LNCAP (cell line): Measurements from ENCODE around the gene VEGFA.

Experiments
- TF ChIP-seq, protein P1 (sequence below): fragments of 450-650 bp; IDR thresholded peaks from 2 replicates; pipeline ENCODE4 v1.5.1; 2017; ENCODE audit warnings: mild to moderate bottlenecking

The VEGFA gene

DNA sequence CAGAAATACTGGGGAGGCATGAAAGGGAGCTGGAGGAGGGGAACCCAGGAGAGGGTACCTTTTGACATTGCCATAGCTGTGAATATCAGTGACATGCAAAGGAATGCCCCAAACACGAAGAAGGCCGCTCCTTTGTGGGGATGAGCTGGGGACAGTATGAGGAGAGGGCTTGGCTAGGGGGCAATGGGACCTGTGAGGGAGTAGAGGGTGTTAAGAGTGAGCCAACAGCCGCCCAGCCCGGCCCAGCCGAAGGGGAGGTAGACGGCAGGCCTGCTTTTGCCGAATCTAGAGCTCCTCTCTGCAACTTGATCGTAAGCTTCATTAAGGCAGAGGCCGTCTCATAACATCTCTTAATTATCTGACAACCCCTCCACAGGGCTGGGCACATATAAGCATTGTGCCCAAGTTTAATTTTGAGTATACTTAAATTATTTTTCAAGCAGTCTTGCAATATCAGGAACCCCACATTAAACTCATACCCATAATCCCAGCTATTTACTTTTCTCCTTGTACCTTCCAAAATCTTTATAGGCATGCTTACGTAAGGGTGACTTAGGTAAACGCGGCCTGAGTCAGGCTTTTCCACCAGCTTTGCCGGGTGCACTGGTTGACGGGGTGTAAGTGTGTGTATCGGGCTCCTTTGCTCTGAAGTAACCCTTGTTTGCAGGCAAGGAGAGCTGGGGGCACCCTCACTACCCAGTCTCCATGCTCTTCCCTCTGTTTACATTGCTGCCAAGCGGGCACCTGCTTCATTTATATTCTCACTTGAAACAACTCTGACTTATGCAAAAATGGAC, 24.9 kb upstream of the VEGFA start:
- TF ChIP-seq, protein P1, sequence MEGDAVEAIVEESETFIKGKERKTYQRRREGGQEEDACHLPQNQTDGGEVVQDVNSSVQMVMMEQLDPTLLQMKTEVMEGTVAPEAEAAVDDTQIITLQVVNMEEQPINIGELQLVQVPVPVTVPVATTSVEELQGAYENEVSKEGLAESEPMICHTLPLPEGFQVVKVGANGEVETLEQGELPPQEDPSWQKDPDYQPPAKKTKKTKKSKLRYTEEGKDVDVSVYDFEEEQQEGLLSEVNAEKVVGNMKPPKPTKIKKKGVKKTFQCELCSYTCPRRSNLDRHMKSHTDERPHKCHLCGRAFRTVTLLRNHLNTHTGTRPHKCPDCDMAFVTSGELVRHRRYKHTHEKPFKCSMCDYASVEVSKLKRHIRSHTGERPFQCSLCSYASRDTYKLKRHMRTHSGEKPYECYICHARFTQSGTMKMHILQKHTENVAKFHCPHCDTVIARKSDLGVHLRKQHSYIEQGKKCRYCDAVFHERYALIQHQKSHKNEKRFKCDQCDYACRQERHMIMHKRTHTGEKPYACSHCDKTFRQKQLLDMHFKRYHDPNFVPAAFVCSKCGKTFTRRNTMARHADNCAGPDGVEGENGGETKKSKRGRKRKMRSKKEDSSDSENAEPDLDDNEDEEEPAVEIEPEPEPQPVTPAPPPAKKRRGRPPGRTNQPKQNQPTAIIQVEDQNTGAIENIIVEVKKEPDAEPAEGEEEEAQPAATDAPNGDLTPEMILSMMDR, result no peak

GRCh38 chr6:43746071-43746470, 23.9 kb upstream of the VEGFA start:
- TF ChIP-seq, protein P1, result no peak

DNA sequence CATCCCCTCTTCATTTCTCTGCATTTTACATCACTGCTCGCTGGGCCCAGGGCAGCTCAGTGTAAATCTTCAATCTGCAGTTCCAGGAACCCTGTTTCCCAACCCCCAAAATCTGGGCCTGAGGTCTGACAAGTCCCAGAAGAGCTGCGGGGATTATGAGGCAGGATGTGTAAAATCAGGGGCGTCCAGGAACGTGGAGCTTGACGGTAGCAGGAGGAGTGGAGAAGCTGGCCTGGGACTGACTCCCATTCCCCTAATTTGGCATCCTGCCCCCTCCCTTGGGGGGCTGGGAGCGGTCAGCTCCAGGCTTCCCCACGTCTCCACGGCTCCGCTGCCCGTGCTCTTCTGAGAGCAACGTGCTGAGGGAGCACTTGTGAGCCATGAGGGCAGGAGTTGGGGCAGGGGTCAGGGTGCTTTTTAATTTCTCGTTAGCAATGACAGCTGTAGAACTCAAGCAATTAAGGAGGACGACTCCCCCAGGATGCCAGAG, 23.4 kb upstream of the VEGFA start:
- TF ChIP-seq, protein P1, result no peak

- TF ChIP-seq, protein P1, result no peak
Observed at GRCh38 chr6:43747784-43748183, 22.2 kb upstream of the VEGFA start.

DNA sequence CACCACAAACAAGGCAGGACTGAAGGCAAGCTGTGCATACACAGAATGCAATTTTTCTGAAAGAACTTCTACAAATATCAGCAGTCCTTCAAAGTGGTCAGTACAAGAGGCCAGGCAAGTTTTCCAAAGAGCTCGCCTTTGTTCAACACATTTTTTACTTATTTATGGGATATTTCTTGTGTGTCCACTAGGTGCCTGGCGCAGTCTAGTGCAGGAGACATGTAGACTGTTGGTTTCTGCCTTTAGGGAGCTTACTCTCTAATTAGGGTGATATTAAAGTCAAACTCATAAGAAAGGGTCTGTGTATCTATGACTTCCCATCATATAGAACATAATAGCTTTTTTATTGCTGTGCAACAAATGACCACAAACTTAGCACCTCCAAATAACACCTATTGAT, 21.2 kb upstream of the VEGFA start:
- TF ChIP-seq, protein P1, result no peak

GRCh38 chr6:43749461-43749860, 20.6 kb upstream of the VEGFA start:
- TF ChIP-seq, protein P1, result no peak

- TF ChIP-seq, protein P1, result no peak
Observed at GRCh38 chr6:43750622-43751021, 19.4 kb upstream of the VEGFA start.
